Fibroblast of skin of scalp (primary cell): ENCODE results near the gene DNAH9.

Experiments
- DNase-seq: peaks from one replicate; pipeline ENCODE4 v3.0.0-alpha.2; 2013

DNAH9 gene

GRCh38 chr17:11853321-11854151, 255.3 kb downstream of the DNAH9 start:
- no peak for DNase-seq

- no peak for DNase-seq
These were observed 257.0 kb downstream of the DNAH9 start for GRCh38 chr17:11855306-11855705.

GRCh38 chr17:11857006-11857405, 258.7 kb downstream of the DNAH9 start:
- DNase-seq, result no peak

- DNase-seq, result no peak
These were observed 271.6 kb downstream of the DNAH9 start for GRCh38 chr17:11869680-11870394.

GRCh38 chr17:11871773-11872172, 273.5 kb downstream of the DNAH9 start:
- no peak for DNase-seq

- DNase-seq, result no peak
These were observed 276.5 kb downstream of the DNAH9 start for GRCh38 chr17:11874756-11875155.

GRCh38 chr17:11880714-11881113, 282.4 kb downstream of the DNAH9 start:
- DNase-seq, result no peak

GRCh38 chr17:11882716-11883115, 284.4 kb downstream of the DNAH9 start:
- no peak for DNase-seq

GRCh38 chr17:11885051-11885450, 286.8 kb downstream of the DNAH9 start:
- DNase-seq, result no peak

- no peak for DNase-seq
These were observed 291.0 kb downstream of the DNAH9 start for GRCh38 chr17:11889266-11889665.

GRCh38 chr17:11893862-11894261, 295.6 kb downstream of the DNAH9 start:
- no peak for DNase-seq

- no peak for DNase-seq
These were observed 297.9 kb downstream of the DNAH9 start for GRCh38 chr17:11896199-11896598.

- DNase-seq, result no peak
These were observed 300.4 kb downstream of the DNAH9 start for GRCh38 chr17:11898526-11899235.

GRCh38 chr17:11899537-11899942, 301.3 kb downstream of the DNAH9 start:
- no peak for DNase-seq

GRCh38 chr17:11900041-11900476, 301.8 kb downstream of the DNAH9 start:
- no peak for DNase-seq

- DNase-seq, result no peak
These were observed 302.4 kb downstream of the DNAH9 start for GRCh38 chr17:11900655-11901054.

GRCh38 chr17:11901931-11902330, 303.7 kb downstream of the DNAH9 start:
- DNase-seq, result no peak

GRCh38 chr17:11908711-11909146, 310.5 kb downstream of the DNAH9 start:
- DNase-seq, result no peak

GRCh38 chr17:11909348-11909747, 311.1 kb downstream of the DNAH9 start:
- no peak for DNase-seq

- no peak for DNase-seq
These were observed 317.8 kb downstream of the DNAH9 start for GRCh38 chr17:11916091-11916490.

GRCh38 chr17:11917415-11917814, 319.1 kb downstream of the DNAH9 start:
- DNase-seq, result no peak

GRCh38 chr17:11921296-11921695, 323.0 kb downstream of the DNAH9 start:
- no peak for DNase-seq

GRCh38 chr17:11922638-11923037, 324.4 kb downstream of the DNAH9 start:
- DNase-seq, result no peak
